MM.1S (cell line): ENCODE data around the gene ARL3.

Experiments used
- CTCF ChIP-seq: fragments of 300-600 bp; sonication (generic); IDR thresholded peaks from 2 replicates; pipeline ENCODE4 v1.5.1; 2016; ENCODE audit warnings: antibody characterized with exemption, low read length, mixed read lengths
- EZH2 ChIP-seq: fragments of 300-600 bp; sonication (generic); optimal IDR thresholded peaks from 2 replicates; pipeline ENCODE3; 2017; ENCODE audit warnings: low read depth, mild to moderate bottlenecking, antibody characterized with exemption, low read length, mixed read lengths

GRCh38 chr10:102681696-102682095, 32.5 kb downstream of the ARL3 start:
- TF ChIP-seq CTCF (no peak), EZH2 (no peak)
